Large intestine (tissue), 3 donors: ENCODE measurements around the gene CCDC126. TPM values are rescaled to one million over a fixed set of nuclear protein-coding genes. Genes with fewer than 3 reads are reported as not detected.

Source experiments
- DNase-seq, 2 donors: peaks; one replicate each; pipeline versions ENCODE4 v3.0.0 to v3.0.0-alpha.2; 2013
- H3K27ac ChIP-seq: one replicate; pipeline ENCODE4 v1.5.1; 2013; ENCODE audit warnings: low read length
- H3K27me3 ChIP-seq: 2 replicates; pipeline ENCODE4 v1.6.1; 2013; ENCODE audit warnings: low read length; ENCODE audit not compliant: control insufficient read depth, insufficient read depth
- H3K36me3 ChIP-seq: 2 replicates; pipeline ENCODE4 v1.6.1; 2013; ENCODE audit warnings: low read length; ENCODE audit not compliant: control insufficient read depth, insufficient read depth
- H3K4me1 ChIP-seq: one replicate; pipeline ENCODE4 v1.6.1; 2013; ENCODE audit warnings: low read length; ENCODE audit not compliant: control insufficient read depth, insufficient read depth
- H3K4me3 ChIP-seq: one replicate; pipeline ENCODE4 v1.5.1; 2013; ENCODE audit warnings: low read length
- H3K9me3 ChIP-seq: one replicate; pipeline ENCODE4 v1.6.1; 2013; ENCODE audit warnings: mild to moderate bottlenecking, low read depth, low read length, moderate library complexity; ENCODE audit not compliant: control insufficient read depth
- WGBS: methylation state at CpG from one replicate; pipeline ENCODE4 v1.1.5; 2013; ENCODE audit warnings: low lambda C conversion rate; ENCODE audit not compliant: insufficient coverage; 5-methylcytosine and 5-hydroxymethylcytosine counted together
- polyA plus RNA-seq: library from polyadenylated mRNA; unstranded; fragments of 120-200 nt; gene quantifications from one replicate; pipeline ENCODE4 v1.2.1, GENCODE V29; 2013

CCDC126 gene
- polyA plus RNA-seq, 1 donor = 24.6 TPM

DNA sequence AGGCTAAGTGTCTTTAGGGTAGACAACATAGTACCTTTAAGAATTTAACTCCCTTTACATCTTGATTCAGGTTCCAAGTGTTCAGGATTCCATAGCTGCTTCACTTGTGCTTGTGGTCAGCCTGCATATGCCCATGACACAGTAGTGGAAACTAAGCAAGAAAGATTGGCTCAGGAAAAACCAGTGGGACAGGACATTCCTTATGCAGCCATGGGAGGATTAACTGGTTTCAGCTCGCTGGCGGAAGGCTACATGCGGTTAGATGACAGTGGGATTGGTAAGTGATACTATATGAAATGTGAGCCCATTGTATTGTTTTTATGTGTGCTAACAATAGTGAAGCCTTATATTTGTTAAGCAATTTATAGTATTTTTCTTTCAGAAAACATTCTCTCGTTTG, 94.1 kb downstream of the CCDC126 start:
- 100% methylated on average over 1 of the region's 4 CpGs for WGBS
- no peak for DNase-seq
- H3K27ac ChIP-seq = no peak overlapping the region
- H3K36me3 ChIP-seq = peaks cover 25% of the 10 kb centered on the region
- no peak overlapping the region for H3K4me3 ChIP-seq
- H3K27me3 ChIP-seq = no peaks in the 10 kb centered on the region
- peaks cover 6% of the 10 kb centered on the region for H3K9me3 ChIP-seq
- H3K4me1 ChIP-seq = no peaks in the 10 kb centered on the region

DNA sequence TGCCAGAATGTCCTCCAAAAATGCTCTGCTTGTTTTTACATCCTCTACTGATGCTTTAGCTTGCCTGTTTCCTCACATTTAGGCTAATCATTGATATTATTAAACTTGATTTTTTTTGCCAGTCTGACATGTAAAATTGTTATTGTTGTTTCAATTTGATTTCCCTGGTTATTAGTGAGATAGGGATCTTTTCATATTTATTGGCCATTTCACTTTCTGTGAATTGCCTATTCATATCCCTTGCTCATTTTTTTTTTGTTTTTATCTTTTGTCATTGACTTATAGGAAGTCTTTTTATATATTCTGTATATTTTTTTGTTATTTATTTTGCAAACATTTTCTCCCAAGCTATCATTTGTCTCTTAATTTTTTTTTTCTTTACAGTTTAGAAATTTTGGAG, 96.0 kb downstream of the CCDC126 start:
- peaks cover 6% of the 10 kb centered on the region for H3K9me3 ChIP-seq
- H3K36me3 ChIP-seq = peaks cover 22% of the 10 kb centered on the region
- H3K27me3 ChIP-seq = no peaks in the 10 kb centered on the region
- no peak overlapping the region for H3K4me3 ChIP-seq
- H3K4me1 ChIP-seq = peaks cover 4% of the 10 kb centered on the region
- no peak overlapping the region for H3K27ac ChIP-seq
- DNase-seq = no peak

Other genes starting within 250 kb of the CCDC126 start
- gene IGF2BP3, start 126.9 kb upstream of the CCDC126 start, polyA plus RNA-seq = 61.6 TPM
- 169 TPM for gene TRA2A, start 65.4 kb upstream of the CCDC126 start, polyA plus RNA-seq
- gene FAM221A, start 82.8 kb downstream of the CCDC126 start, polyA plus RNA-seq = 12.5 TPM
- gene STK31, start 112.8 kb downstream of the CCDC126 start, polyA plus RNA-seq = 0.52 TPM